ENCODE results near the gene TMEM26.
"Not testable (repeated sequence)": the region's sequence is repeated elsewhere in the genome, so short reads cannot be mapped to it uniquely, and the experiment has no call there.

DNA sequence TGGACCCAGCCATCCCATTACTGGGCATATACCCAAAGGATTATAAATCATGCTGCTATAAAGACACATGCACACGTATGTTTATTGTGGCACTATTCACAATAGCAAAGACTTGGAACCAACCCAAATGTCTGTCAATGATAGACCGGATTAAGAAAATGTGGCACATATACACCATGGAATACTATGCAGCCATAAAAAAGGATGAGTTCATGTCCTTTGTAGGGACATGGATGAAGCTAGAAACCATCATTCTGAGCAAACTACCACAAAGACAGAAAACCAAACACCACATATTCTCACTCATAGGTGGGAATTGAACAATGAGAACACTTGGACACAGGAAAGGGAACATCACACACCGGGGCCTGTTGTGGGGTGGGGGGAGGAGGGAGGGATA is 72.0 kb downstream of the TMEM26 start:
- not testable (repeated sequence) for TF ChIP-seq POLR2A (IDR thresholded peaks at IDR 0.05)
- TF ChIP-seq, protein P1, sequence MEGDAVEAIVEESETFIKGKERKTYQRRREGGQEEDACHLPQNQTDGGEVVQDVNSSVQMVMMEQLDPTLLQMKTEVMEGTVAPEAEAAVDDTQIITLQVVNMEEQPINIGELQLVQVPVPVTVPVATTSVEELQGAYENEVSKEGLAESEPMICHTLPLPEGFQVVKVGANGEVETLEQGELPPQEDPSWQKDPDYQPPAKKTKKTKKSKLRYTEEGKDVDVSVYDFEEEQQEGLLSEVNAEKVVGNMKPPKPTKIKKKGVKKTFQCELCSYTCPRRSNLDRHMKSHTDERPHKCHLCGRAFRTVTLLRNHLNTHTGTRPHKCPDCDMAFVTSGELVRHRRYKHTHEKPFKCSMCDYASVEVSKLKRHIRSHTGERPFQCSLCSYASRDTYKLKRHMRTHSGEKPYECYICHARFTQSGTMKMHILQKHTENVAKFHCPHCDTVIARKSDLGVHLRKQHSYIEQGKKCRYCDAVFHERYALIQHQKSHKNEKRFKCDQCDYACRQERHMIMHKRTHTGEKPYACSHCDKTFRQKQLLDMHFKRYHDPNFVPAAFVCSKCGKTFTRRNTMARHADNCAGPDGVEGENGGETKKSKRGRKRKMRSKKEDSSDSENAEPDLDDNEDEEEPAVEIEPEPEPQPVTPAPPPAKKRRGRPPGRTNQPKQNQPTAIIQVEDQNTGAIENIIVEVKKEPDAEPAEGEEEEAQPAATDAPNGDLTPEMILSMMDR (IDR thresholded peaks at IDR 0.05): not testable (repeated sequence)
